NCI-H774 (cell line): ENCODE measurements around the gene SLC35G3.
"Not testable (repeated sequence)": the region's sequence is repeated elsewhere in the genome, so short reads cannot be mapped to it uniquely, and the experiment has no call there.

Experiments
- DNase-seq: peaks from one replicate; lab custom pipeline; 2025; lab: John Stamatoyannopoulos, UW

Gene SLC35G3

DNA sequence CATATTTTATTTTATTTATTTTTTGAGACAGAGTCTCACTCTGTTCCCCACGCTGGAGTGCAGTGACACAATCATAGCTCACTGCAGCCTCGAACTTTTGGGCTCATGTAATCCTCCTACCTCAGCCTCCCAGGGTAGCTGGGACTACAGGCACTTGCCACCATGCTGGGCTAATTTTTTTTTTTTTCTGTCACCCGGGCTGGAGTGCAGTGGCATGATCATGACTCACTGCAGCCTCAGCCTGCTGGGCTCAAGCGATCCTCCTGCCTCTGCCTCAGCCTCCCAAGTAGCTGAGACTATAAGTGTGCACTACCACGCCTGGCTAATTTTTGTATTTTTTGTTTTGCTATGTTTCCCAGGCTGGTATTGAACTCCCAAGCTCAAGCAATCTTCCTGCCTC lies 29.5 kb downstream of the SLC35G3 start:
- no peak for DNase-seq

DNA sequence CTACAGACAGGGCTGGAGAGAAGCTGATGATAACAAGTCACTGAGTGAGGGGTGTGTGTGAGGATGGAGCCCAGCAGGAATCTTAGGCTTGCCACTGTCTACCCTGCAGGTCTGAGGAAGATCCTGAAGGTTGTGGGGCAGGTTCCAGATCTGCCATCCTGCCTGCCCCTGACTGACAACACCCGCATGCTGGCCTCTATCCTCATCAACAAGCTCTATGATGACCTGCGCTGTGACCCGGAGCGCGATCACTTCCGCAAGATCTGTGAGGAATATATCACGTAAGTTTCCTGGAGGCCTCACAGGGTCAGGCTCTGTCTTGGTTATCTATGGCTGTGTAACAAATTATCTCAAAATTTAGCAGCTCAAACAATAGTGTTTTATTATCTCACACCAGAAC lies 30.3 kb downstream of the SLC35G3 start:
- no peak for DNase-seq

DNA sequence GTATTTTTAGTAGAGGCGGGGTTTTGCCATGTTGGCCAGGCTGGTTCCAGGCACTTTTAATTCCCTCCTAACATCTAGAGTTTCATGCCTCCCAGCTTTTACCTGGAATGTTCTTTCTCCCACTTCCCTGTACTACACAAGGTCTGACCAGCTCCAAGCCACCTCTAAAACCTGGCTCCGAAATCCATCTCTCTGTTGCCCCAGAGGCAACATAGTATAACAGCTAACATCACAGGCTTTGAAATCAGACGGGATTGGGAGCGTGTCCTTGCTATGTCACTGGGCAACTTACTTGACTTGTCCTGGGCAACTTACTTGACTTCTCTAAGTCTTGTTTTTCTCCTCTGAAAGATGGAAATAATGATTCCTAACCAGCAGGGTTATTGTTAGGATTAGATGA lies 31.4 kb downstream of the SLC35G3 start:
- DNase-seq = no peak

DNA sequence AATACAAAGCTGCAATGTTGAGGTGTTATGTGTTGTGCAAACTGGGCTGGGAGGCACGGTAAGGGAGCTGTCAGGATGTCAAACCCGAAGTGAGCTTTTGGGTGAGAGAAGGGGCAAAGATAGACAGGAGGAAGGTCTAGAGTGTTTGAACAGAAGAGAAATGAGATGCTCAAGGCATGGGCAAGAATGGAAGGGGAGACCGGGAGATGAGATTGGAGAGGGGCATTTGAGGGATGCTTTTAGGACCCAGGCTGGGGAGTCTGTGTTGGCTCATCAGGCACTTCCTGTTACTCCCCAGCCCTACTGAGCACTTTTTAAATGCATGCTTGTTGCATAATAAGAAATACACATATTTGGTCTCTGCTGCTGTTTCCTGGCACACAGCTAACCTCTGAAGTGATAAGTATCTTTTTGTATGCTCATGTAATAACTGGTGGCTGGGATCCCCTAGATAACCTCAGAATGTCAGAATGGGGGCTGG lies 32.9 kb downstream of the SLC35G3 start:
- no peak for DNase-seq

DNA sequence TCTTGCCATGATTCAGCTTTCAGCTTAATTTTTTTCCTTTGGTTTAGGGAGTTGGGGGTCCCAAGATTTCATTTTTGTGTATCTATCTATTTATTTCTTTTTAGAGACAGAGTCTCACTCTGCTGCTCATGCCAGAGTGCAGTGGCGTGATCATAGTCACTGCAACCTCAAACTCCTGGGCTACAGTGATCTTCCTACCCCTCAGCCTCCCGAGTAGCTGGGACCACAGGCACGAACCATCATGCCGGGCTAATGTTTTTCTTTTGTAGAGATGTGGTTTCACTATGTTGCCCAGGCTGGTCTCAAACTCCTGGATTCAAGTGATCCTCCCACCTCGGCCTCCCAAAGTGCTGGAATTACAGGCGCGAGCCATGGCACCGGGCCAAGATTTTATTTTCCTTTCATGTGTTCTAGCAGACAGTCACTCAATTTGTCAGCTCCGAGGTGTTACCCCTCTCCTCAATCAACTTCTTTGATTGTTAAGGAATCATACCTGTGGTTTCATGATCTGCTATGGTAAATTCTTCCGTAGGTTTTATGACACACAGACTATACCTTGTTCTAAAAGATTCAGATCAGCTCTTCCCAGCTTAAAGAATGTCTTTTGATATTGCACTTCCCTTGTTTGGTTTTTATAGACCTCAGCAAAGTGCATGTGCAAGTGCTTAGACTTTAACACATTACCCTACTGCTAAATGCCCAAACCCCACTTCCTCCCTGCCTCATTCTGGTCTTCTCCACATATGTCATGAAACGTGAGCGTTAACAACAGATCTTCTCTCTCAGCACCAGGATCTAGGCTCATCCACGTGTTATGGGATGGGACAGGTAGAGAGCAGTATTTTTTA lies 33.6 kb downstream of the SLC35G3 start:
- no peak for DNase-seq

DNA sequence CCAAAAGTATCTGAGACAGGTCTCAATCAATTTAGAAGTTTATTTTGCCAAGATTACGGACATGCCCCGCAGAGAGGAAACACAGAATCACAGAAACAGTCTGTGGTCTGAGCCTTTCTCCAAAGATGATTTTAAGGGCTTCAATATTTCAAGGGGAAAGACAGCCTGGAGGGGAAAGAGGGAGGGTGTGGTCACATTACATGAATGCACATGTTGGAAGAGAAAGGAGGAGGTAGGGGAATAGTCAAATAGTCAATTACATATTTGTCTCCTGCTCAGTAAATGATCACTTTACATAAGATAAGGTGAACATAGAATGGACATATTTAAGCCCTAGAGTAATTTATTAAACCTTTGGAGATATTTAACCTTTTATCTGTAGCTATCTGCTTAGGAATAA lies 34.3 kb downstream of the SLC35G3 start:
- DNase-seq = no peak

DNA sequence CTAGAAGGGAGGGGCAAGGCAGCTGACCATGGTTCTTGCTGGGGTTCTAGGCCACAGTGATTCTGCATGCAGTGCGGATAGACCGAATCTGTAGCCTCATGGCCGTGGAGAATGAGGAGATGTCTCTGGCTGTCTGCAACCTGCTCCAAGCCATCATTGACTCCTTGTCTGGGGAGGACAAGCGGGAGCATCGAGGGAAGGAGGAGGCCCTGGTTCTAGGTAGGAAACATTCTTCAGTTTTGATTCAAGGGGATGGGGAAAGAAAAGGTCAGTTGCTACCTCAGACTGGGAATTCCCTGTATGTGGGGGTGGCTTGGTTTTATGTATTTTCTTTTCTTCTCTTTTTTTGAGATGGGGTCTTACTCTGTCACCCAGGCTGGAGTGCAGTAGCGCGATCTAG lies 38.9 kb downstream of the SLC35G3 start:
- DNase-seq = no peak

DNA sequence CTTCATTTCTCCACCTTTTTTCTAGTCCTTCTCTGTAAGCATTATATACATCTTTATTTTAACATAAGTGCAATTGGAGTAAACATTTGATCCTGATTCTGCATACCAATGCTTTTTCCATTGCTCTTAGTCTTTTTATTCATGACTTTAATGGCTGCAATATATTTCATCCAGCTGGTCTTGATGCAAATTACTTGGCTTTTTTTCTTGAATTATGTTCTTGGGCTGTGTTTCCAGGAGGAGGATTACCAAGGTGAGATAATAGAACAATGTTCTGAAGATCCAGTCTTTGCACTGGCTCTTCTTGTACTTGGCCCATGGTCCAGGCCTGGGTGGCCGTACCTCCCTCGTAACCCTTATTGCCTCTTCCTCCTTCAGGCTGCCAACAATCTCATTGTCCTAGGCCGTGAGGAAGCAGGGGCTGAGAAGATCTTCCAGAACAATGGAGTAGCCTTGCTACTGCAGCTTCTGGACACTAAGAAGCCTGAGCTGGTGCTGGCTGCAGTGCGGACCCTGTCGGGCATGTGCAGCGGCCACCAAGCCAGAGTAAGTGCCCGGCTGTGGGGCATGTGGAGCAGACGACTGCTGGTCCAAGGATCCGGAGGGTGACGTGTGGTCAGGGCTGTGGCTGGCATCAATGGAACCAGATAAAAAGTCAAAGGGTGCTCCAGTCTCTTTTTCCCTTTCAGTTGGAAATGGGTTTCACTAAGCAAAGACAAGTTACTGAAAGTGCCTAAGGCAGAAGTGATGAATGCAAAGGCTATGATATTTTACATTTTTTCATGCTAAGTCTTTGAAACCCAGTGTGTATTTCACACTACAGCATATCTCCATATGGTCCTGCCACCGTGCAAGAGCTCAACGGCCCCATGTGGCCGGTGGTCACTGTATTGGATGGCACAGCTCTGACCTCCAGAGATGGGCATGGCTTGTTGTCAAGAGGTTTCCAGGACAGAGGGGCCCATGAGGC lies 39.7 kb downstream of the SLC35G3 start:
- DNase-seq = no peak

DNA sequence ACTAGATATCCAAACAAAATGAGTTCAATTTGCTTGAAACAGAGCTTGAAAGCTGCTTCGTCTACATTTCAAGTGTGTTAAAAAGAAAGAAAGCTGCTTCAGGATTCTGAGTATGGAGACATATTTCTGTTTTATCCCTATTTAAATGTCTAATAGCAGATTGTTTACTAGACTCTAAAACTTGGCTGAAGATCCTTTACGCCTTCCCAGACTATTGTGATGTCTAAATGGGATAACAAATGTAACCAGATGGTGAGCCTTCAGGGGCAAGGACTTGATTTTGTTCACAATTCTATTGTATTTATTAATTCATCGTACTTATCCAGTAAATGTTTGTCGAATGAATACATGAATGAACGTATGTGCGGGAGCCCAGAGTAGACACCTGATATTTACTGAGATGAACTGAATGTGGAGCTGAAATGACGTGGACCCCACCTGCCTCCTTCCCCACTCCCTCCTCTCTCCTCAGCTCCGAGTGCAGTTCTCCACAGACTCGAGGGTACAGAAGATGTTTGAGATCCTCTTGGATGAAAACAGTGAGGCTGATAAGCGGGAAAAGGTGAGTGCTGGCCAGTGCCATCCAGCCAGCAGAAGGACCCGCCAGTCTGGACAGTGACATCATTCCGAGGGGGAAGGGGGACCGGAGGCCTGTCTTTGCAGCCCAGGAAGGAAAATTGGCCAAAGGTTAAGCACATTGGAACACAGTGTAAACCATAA lies 41.6 kb downstream of the SLC35G3 start:
- no peak for DNase-seq

DNA sequence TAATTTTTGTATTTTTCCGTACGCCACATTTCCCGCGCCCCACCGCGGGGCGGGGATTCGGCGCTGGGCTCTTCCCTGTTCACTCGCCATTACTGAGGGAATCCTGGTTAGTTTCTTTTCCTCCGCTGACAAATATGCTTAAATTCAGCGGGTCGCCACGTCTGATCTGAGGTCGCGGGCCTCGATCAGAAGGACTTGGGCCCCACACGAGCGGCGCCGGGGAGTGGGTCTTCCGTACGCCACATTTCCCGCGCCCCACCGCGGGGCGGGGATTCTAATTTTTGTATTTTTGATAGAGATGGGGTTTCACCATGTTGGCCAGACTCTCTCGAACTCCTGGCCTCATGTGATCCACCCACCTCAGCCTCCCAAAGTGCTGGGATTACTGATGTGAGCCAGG lies 43.1 kb downstream of the SLC35G3 start:
- DNase-seq = not testable (repeated sequence)

DNA sequence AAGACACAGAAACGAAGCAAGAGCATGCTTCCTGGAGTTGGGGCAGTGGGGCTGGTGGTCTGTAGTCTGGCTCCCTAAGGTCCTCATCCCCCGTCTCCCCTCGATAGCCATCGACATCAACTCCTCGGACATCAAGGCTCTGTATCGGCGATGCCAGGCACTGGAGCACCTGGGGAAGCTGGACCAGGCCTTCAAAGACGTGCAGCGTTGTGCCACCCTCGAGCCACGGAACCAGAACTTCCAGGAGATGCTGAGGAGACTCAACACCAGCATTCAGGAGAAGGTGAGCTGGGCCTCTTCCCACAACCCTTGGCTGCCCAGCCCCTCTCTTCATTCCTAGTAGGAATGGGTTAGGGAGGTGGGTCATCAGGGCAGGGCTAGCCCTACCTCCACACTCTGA lies 44.3 kb downstream of the SLC35G3 start:
- DNase-seq = no peak

DNA sequence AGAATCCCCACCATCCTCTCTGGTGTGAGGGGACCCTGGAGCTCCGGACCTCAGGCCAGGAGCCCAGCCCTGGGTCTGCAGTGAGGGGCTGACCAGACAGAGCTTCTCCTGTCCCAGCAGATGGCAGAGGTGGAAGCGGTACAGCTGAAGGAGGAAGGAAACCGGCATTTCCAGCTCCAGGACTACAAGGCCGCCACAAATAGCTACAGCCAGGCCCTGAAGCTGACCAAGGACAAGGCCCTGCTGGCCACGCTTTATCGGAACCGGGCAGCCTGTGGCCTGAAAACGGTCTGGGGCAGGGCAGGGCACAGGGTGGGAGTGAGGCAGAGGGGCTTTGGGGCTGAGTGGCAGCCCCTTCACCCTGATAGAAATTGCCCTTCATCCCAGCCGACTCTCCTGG lies 46.0 kb downstream of the SLC35G3 start:
- no peak for DNase-seq

DNA sequence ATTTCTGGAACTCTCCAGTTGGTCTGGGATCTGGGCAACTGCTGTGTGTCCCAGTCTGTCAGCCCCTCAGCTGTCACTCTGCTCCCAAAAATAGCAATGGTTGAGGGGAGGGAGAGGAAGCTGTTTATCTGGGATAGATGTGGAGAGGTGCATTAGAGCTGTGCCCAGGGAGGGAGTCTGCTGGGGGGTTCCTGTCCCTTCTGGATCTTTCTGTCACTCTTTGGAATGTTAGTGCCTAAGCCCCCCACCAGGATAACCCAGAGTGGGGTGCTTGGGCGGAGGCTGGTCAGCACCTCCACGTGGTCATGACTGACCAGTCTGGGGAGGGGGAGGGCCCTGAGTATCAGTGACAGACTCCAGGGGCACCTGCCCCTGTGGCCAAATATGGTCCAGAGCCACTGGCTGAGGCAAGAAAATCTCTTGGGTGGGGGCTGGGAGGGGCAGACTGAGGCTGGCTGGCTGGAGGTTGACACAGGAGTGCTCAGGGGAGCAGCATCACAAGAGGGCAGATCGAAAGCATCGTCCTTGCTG lies 46.8 kb downstream of the SLC35G3 start, which contains the start of gene UNC45B:
TSS of gene UNC45B (plus strand) at position 443 of the 531 bp plus-strand sequence. CDS start 447 bp downstream, outside the sequence.
- DNase-seq = no peak

DNA sequence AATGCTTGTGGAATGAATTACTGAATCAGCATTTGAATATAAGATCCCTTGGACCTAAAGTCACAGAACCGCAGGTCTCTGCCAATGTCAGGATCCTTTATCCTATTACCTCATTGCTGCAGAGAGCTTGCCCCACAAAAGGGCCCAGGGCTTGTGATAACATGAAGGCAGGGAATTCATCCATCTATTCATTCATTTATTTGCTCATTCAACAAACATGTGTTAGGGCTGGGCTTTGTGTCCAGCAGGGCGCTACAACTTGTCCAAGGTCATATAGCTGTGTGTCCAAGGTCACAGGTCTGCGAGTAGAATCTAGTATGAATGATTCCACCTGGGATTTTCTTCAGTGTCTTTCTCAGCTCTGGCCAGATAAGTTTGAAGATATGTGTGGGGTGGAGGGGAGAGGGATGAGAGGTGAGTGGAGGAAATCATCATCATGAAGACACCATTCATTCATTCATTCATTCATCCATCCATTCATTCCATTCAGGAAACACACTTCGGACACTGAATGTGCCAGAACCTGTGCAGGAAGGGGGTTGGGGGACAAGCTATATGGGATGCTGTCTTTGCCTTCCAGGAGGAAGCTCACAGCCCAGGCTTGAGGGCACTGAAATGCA lies 47.9 kb downstream of the SLC35G3 start:
- no peak for DNase-seq

DNA sequence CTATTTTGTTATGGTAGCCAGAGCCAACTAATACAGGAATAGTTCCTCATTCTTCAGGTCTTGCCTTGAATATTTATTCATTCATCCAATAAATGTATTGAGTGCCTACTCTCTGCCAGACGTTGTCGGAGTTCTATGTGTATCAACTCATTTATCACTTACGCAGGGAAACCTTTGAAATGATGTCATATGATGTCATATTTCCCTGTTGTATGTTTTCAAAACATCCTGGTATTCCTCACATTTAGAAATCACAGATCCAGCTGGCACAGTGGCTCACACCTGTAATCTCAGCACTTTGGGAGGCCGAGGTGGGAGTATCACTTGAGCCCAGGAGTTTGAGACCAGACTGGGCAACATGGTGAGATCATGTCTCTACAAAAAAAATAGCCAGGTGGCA lies 49.4 kb downstream of the SLC35G3 start:
- no peak for DNase-seq
